Myocyte (in vitro differentiated cells): ENCODE data around the gene ARL4C. TPM values are rescaled to one million over a fixed set of nuclear protein-coding genes. Genes with fewer than 3 reads are reported as not detected.
A peak's percentile ranks its signal among the peaks of the same experiment; 100 is the strongest.

Experiments used
- DNase-seq: peaks from one replicate; pipeline ENCODE4 v3.0.0-alpha.2; 2012; ENCODE audit warnings: low read depth
- polyA plus RNA-seq: library from polyadenylated mRNA; unstranded; fragments of >200 nt; gene quantifications from one replicate; pipeline ENCODE4 v1.2.1, GENCODE V29; 2012; ENCODE audit warnings: missing spikeins
- total RNA-seq: library from RNA; depleted of rRNA; stranded (reverse); fragments of >200 nt; gene quantifications from 2 replicates; pipeline ENCODE4 v1.2.3, GENCODE V29; 2014

The ARL4C gene
- 27.7 and 32.9 TPM in 2 replicates for total RNA-seq
- 59.0 TPM for polyA plus RNA-seq

GRCh38 chr2:234496835-234497593 lies at the start of gene ARL4C:
ARL4C (minus strand) TSS chr2:234497081; CDS start chr2:234496586, 495 bp downstream.
- peak; percentile 84 for DNase-seq

GRCh38 chr2:234544659-234545611 lies 48.1 kb upstream of the ARL4C start:
- peak; percentile 65 for DNase-seq

- DNase-seq: no peak
Observed at GRCh38 chr2:234542742-234543141, 45.9 kb upstream of the ARL4C start.

- no peak for DNase-seq
Observed at GRCh38 chr2:234537929-234538328, 41.0 kb upstream of the ARL4C start.

- no peak for DNase-seq
Observed at GRCh38 chr2:234536178-234536965, 39.5 kb upstream of the ARL4C start.

- DNase-seq: no peak
Observed at GRCh38 chr2:234535464-234535863, 38.6 kb upstream of the ARL4C start.

GRCh38 chr2:234534515-234534914 lies 37.6 kb upstream of the ARL4C start:
- DNase-seq: no peak

GRCh38 chr2:234533626-234534025 lies 36.7 kb upstream of the ARL4C start:
- DNase-seq: no peak

GRCh38 chr2:234528410-234529148 lies 31.7 kb upstream of the ARL4C start:
- no peak for DNase-seq

- no peak for DNase-seq
Observed at GRCh38 chr2:234526711-234527110, 29.8 kb upstream of the ARL4C start.

GRCh38 chr2:234521536-234521935 lies 24.7 kb upstream of the ARL4C start:
- peak; percentile 65 for DNase-seq

GRCh38 chr2:234518986-234519642 lies 22.2 kb upstream of the ARL4C start:
- no peak for DNase-seq

GRCh38 chr2:234517971-234518370 lies 21.1 kb upstream of the ARL4C start:
- DNase-seq: no peak

- DNase-seq: no peak
Observed at GRCh38 chr2:234514873-234515638, 18.2 kb upstream of the ARL4C start.

GRCh38 chr2:234514099-234514498 lies 17.2 kb upstream of the ARL4C start:
- no peak for DNase-seq

GRCh38 chr2:234512884-234513669 lies 16.2 kb upstream of the ARL4C start:
- DNase-seq: no peak

GRCh38 chr2:234502919-234503285 lies 6.0 kb upstream of the ARL4C start:
- DNase-seq: no peak

- peak; percentile 76 for DNase-seq
Observed at GRCh38 chr2:234502285-234502918, 5.5 kb upstream of the ARL4C start.
